NT2/D1 (cell line): Measurements from ENCODE around the gene UBE2L3.
"Not testable (repeated sequence)": the region's sequence is repeated elsewhere in the genome, so short reads cannot be mapped to it uniquely, and the experiment has no call there.

ENCODE experiments used
- YY1 ChIP-seq: IDR thresholded peaks from 2 replicates; pipeline ENCODE4 v1.6.1; 2011; ENCODE audit not compliant: insufficient read length, insufficient read depth
- ZNF274 ChIP-seq: IDR thresholded peaks from 2 replicates; pipeline ENCODE4 v1.6.1; 2011; ENCODE audit warnings: mild to moderate bottlenecking, low read depth, low read length

DNA sequence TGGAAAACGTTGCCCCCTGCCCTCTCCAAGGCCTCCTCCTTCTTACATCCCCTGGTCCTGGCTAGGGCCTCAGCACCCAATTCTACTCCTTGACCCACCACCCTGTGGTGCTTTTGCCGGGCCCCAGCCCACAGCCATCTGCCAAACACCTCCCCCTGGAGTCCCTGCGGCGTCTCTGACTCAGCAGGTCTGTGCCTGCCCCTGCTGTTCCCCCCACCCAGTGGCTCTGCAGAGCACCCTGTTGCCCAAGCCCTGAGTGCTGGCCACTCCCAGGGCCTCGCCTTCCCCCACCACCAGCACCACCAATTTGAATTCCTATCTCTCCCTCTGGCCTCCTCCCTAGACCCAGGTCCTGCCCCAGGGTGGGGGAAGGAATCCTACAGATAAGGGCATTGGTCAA lies 36.0 kb upstream of the UBE2L3 start:
- TF ChIP-seq ZNF274, YY1: not testable (repeated sequence)
